Bronchial epithelial cell (primary cell): ENCODE data around the gene RFTN1. TPM values are rescaled to one million over a fixed set of nuclear protein-coding genes. Genes with fewer than 3 reads are reported as not detected.

Experiments used
- DNase-seq: peaks from one replicate; pipeline ENCODE4 v3.0.0-alpha.2; 2010; ENCODE audit warnings: low read depth
- FAIRE-seq: peaks from 2 replicates; lab custom pipeline; 2011; peaks lifted over from hg19 to GRCh38; lab: Jason Lieb, UNC
- H3K27me3 ChIP-seq: 2 replicates; pipeline ENCODE4 v1.5.1; 2011; ENCODE audit warnings: low read length; ENCODE audit not compliant: control insufficient read depth, insufficient read depth
- H3K36me3 ChIP-seq: 2 replicates; pipeline ENCODE4 v1.5.1; 2011; ENCODE audit warnings: low read length; ENCODE audit not compliant: control insufficient read depth, insufficient read depth
- H3K4me3 ChIP-seq: 2 replicates; pipeline ENCODE4 v1.5.1; 2011; ENCODE audit warnings: mild to moderate bottlenecking, low read depth, low read length, control low read depth
- CTCF ChIP-seq: IDR thresholded peaks from 2 replicates; pipeline ENCODE4 v1.5.1; 2011; ENCODE audit warnings: mild to moderate bottlenecking, moderate library complexity, low read length, control low read depth, inconsistent platforms; ENCODE audit not compliant: insufficient read depth, severe bottlenecking
- total RNA-seq: library from RNA; depleted of rRNA; stranded (reverse); fragments of >200 nt; gene quantifications from 2 replicates; pipeline ENCODE4 v1.2.1, GENCODE V29; 2014

Gene RFTN1
- total RNA-seq, 1 donor from 2014 or later: 9.2 TPM

GRCh38 chr3:16534640-16535262 is 21.3 kb upstream of the RFTN1 start:
- no peak for FAIRE-seq

DNA sequence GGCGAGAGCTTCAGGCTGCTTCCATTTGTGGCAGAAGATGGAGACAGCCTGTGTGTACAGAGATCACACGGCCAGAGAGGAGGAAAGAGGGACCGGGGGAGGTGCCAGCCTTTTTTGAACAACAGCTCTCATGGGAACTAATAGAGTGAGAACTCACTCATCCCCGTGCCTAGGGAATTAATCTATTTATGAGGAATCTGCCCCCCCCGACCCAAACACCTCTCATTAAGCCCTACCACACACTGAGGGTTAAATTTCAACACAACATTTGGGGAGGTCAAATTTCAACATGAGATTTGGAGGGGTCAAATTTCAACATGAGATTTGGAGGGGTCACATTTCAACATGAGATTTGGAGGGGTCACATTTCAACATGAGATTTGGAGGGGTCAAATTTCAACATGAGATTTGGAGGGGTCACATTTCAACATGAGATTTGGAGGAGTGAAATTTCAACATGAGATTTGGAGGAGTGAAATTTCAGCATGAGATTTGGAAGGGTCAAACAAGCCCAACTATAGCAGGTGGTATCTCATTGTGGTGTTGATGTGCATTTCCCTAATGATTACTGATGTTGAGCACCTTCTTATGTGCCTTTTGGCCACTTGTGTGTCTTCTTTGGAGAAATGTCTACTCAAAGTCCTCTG is 20.6 kb upstream of the RFTN1 start:
- H3K27me3 ChIP-seq: no peaks in the 10 kb centered on the region
- FAIRE-seq (no peak), DNase-seq (no peak)
- no peak for TF ChIP-seq CTCF
- no peaks in the 10 kb centered on the region for H3K36me3 ChIP-seq
- H3K4me3 ChIP-seq: no peak overlapping the region

More at GRCh38 chr3:16534640-16535262, 21.3 kb upstream of the RFTN1 start:
- no peak for TF ChIP-seq CTCF
- Histone ChIP-seq H3K4me3 (no peak overlapping the region), H3K36me3 (no peaks in the 10 kb centered on the region), H3K27me3 (no peaks in the 10 kb centered on the region)
- DNase-seq: no peak

GRCh38 chr3:16529264-16529663 is 15.8 kb upstream of the RFTN1 start:
- Histone ChIP-seq H3K4me3 (no peak overlapping the region), H3K27me3 (no peaks in the 10 kb centered on the region), H3K36me3 (no peaks in the 10 kb centered on the region)
- DNase-seq (no peak), FAIRE-seq (no peak)
- no peak for TF ChIP-seq CTCF

GRCh38 chr3:16528581-16528993 is 15.1 kb upstream of the RFTN1 start:
- no peak for TF ChIP-seq CTCF
- FAIRE-seq: no peak
- H3K4me3 ChIP-seq: no peak overlapping the region

DNA sequence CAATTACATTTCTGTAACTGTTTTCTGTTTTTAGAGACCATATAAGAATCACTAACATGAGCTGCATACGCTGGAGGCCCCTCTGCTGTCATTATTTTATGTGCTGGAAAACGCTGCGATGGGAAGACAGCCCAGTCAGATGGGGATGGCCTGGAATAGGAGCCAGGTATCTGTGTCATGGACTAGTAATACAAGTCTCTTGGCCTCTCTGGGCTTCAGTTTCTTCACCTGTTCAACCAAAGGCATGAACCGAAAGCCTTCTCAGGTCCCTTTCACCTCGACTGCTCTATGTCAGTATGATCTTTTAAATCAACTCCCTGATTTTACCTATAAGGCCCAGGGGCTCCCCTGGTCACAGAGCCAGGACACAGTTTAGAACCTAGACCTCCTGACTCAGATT is 14.6 kb upstream of the RFTN1 start:
- Histone ChIP-seq H3K4me3 (no peak overlapping the region), H3K36me3 (no peaks in the 10 kb centered on the region), H3K27me3 (no peaks in the 10 kb centered on the region)
- no peak for TF ChIP-seq CTCF
- no peak for FAIRE-seq
- DNase-seq: no peak

More at GRCh38 chr3:16528581-16528993, 15.1 kb upstream of the RFTN1 start:
- DNase-seq: no peak
- no peaks in the 10 kb centered on the region for H3K36me3 ChIP-seq
- H3K27me3 ChIP-seq: no peaks in the 10 kb centered on the region

DNA sequence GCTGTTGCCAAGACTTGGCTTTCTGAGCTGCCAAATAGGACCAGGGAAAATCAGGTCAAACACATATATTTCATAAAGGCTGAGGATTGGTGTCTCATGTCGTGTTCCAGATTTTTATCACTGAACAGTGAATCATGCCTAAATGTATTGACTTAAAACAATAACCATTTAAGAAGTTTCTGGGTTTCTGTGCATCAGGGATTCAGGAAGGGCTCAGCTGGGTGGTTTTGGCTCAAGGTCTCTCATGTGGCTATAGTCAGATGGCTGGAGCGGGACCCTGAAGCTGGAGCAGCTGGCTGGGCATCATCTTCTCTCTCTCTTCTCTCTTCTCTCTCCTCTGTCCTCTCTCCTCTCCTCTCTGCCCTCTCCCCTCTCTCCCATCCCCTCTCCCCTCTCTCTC is 10.7 kb upstream of the RFTN1 start:
- no peak for TF ChIP-seq CTCF
- Histone ChIP-seq H3K4me3 (no peak overlapping the region), H3K27me3 (no peaks in the 10 kb centered on the region), H3K36me3 (no peaks in the 10 kb centered on the region)
- peak; percentile 28 for FAIRE-seq
- DNase-seq: no peak
